Activated T-cell treated with anti-CD3 and anti-CD28 coated beads for 48 hours (primary cell): ENCODE measurements around the gene EMP2.
A peak's percentile ranks its signal among the peaks of the same experiment; 100 is the strongest.
"Not testable (repeated sequence)": the region's sequence is repeated elsewhere in the genome, so short reads cannot be mapped to it uniquely, and the experiment has no call there.

ENCODE experiments used
- DNase-seq: peaks from one replicate; pipeline ENCODE4 v3.0.0-alpha.2; 2020; ENCODE audit warnings: low read depth

The EMP2 gene

DNA sequence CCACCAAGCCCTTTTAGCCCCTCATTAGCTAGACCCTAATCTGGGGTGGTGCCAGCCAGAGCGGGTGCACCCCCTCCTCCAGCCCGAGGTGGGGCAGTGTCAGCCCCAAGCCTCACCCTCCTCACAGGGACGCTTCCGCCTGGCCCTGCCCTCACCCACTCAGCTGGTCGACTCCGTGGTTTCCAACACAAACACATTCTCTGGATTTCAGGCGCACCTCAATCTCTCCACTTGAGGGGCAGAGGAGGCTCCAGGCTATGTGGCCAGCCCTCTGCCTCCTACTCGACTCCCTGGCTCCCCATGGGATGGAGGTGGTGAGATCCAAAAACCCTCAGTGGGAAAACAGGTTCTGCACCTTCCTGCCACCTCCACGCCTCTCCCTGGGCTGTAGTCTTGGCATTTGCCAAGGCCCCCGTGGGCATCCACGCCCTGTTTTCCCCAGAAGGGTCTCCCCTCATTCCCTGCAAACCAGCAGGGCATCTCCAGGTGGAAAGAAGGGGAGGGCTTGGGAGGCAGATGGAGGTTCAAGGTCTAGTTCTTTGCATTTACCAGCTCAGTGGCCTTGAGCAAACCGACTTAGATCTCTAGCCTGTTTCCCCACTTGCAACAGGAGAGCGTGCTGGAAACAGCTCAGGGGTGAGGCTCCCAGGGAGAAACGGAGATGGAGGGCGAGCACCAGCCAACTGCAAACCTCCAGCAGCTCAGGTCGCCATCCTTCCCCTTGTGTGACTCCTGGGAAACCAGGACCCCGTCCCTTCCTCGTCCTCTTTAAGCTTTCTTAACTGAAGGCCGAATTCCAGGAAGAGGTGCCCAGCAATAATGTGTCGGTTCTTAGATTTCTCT is 1.7 kb downstream of the EMP2 start:
- no peak for DNase-seq

DNA sequence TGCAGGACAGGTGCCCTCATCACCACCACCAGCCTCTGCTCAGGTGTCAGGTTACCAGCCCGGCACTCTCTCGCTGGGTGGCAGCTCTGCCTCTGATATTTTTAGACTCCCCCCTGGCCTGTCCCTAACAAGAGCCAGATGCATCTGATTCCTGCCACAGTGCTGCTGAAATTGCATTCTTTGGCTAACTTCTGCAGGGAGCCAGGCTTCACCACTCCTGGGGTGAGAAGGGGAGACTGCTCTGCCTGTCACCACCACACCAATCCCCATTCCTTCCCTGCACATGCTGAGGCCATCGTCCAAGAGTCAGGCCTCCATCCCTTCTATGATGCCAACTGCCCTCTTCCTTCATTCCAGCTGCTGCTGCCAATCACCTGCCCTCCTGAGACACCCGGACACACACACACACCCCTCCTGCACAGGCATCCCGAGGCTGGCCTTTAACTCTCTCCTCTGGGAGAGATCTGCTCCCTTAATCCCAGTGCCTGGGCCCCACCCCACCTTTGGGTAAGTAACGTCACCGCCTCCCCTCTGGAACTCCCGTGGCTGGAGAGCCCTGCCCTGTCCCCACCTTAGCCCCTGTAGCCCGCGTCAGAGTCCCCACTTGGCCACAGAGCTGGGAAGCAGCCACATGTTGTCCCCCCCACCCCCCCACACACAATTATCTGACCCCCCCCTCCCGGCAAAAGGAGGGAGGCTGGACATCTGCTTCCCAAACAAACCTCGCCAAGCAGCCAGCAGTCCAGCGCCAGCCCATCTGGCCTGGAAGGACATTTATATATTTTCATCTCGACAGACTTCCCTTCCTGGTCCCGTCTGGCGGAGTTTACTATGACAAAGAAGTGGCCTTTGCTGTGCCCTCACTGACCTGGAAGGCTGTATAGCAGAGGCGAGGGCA is 2.8 kb downstream of the EMP2 start:
- no peak for DNase-seq

- DNase-seq: no peak
These were observed 3.8 kb downstream of the EMP2 start for GRCh38 chr16:10576390-10577304.

DNA sequence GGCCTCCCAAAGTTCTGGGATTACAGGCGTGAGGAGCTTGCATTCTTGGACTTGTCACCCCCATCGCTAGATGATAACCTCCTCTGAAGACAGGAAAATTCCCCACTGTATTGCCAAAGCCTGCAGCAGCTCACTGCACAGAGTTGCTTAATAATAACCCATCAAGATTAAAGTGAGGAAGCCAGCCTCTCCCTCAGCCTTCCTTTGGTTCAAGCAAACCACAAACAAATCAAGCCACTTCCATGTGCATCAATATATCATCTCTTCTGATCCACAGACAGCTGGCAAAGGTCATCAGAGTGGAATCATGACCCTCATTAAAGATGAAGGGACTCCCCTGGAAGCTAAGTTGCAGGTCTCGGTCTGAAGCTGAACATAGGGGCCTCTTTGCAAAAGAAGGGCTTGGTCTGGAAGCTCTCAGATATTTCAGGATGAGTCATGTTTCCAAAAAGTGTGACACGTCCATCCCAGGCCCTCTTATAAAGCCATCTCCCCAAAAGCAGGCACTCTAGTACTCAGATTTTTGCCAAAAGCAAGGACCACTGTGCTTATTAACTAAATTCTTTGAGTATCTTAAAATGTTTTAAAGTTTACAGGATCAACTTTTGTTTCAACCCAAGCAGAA is 4.8 kb downstream of the EMP2 start:
- DNase-seq: no peak

DNA sequence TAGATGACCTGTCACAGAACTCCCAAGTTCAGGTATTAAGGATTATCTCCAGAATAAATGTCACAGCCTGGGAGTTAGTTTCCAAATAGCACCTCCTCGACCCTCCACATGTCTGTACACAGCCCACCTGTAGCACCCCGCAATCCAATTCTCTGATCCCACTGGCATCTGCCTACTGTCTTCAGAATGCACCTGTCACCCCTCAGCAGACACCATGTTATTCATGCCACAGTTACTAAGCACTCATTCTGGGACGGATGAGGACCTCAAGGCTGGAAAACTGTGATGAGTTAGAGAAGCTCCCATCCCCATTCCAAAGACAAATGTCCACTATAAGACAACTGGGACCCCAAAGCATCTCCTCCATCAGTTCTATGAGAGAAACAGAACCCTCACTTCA is 7.8 kb downstream of the EMP2 start:
- DNase-seq: no peak

- DNase-seq: no peak
These were observed 9.0 kb downstream of the EMP2 start for GRCh38 chr16:10571354-10571753.

DNA sequence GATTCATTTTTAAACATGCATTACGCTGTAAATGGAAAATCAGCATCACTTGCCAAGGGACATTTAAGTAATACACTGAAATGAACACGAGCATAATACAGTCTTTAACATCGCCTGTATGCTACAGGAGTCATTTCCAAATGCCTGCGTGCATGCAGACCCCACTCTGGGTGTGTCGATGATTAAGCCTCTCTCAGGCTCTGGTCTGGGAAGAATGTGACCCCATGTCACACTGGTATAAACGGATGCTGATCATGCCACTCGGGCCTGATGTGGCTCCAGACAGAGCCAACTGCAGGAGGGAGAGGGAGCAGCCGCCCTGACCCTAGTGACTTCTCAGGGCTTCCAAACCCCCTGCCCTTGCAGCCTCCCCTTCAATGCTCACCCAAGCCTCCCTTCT is 10.8 kb downstream of the EMP2 start:
- no peak for DNase-seq

DNA sequence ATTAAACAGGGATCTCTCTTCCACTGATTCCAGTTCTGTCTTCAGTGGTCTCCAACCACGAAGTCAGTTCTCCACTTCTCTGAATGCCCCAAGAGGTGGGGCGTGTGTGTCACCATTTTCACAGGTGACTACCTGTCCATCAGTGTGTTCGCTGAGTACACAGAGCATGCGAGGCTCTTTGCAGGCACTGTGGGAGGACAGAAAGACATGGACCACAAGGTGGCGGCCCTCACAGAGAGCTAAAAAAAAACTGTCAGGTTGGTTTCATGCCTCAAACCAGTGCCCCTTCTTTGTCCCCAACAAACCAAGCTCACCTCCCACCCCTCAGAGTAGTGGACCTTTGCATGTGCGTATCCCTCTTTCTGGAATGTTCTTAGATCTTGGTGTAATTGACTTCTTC is 13.8 kb downstream of the EMP2 start:
- DNase-seq: no peak

DNA sequence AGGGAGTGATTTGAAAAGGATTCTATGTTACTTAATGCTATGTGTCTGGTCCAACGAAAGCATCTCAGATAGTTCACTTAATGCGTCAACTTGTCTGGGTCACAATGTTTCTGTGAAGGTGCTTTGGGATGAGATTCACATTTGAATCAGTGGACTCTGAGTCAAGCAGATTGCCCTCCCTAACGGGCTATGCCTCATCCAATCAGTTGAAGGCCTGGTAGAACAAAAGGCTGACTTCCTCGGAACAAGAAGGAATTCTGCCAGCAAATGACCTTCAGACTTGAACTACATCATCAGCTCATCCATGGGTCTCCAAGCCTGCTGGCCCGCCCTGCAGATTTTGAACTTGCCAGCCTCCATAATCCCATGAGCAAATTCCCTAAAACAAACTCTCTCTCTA is 15.2 kb downstream of the EMP2 start:
- no peak for DNase-seq

- no peak for DNase-seq
These were observed 15.8 kb downstream of the EMP2 start for GRCh38 chr16:10564591-10564990.

GRCh38 chr16:10562361-10562899 is 18.0 kb downstream of the EMP2 start:
- no peak for DNase-seq

DNA sequence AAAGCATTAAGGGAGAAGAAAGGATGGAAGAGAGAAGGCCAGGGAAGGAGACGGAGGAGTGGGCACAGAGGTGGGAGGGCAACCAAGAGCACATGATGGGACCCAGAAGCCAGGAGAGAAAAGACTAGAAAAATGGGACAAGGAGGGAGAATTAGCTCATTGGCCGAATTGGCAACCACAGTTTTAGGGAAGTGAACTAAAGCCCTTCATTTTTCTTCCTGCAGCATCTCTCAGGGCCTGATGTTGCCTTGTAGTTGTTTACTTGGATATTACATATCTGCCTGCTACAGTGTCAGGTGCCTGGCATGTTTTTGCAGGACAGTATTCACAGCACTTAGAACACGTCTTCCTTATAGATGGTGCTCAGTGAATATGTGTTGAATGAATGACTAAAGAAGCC is 19.0 kb downstream of the EMP2 start:
- no peak for DNase-seq

DNA sequence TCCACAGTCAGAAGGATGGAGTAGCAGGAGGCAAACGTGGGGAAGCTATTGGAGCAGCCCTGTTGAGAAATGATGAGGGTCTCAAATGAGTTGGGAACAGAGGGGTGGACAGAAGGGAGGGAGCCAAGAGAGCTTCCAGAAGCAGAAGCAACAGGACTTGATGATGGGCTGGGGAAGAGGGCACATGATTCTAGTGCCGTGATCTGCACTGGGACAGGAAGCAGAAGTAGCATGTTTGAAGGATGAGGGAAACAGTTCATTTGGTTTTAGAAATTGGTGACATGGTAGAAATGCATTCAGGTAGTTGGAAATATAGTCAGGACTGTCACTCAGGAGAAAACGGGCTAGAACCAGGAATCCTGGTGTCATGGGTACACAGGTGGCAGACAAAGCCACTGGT is 19.4 kb downstream of the EMP2 start:
- DNase-seq: no peak

GRCh38 chr16:10559792-10560191 is 20.6 kb downstream of the EMP2 start:
- not testable (repeated sequence) for DNase-seq

- no peak for DNase-seq
These were observed 21.4 kb downstream of the EMP2 start for GRCh38 chr16:10558746-10559641.

GRCh38 chr16:10558305-10558704 is 22.1 kb downstream of the EMP2 start:
- no peak for DNase-seq

- DNase-seq: no peak
These were observed 22.6 kb downstream of the EMP2 start for GRCh38 chr16:10557750-10558149.

DNA sequence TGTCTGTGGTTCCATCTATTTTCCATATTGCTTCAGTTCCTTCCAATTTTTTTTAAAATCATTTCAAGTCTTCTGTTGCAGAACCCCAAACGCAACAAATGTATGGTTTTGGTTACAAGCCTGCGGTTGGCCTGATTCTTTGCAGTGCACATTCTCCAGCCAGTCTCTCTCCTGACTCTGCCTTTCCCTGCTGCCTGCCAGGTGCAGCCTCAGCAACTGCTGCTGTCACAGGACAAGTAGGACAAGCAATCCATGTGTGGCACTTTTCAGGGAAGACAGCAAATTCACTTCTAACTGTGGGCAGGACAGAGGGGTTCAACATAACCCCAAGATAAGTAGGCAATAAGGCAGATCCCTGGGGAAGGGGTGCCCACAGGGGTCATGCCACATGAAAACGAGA is 24.2 kb downstream of the EMP2 start:
- no peak for DNase-seq

- no peak for DNase-seq
These were observed 25.8 kb downstream of the EMP2 start for GRCh38 chr16:10554569-10554968.

GRCh38 chr16:10552998-10553491 is 27.4 kb downstream of the EMP2 start:
- DNase-seq: peak; percentile 31
